ENCODE data around the gene C1orf74. TPM values are rescaled to one million over a fixed set of nuclear protein-coding genes. Genes with fewer than 3 reads are reported as not detected.

C1orf74 gene
- total RNA-seq, 1 experiment from 2014 or later: 3.5 TPM

DNA sequence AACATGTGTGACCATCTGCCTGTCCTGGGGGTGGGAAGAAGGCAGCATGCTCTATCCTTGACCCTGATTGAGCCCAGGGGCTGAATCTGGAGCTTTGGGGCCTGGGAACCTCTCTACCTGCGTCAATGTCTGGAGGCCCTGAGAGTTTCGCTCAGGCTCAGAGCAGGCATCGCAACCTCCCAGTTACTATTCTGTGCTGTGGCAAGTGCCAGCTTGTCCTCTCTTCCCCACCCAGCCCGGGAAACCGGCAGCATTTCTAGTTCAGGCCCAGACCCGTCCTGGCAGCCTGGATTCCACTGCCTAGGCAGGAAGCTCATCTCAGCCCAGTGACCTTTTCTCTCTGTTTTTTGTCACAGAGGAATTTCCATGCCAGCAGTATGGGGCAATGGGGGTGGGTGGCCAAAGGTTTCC is 31.6 kb upstream of the C1orf74 start:
- no peak overlapping the region for H3K4me3 ChIP-seq
- H3K27me3 ChIP-seq (replicated peaks): 0 out of 2 replicates have a peak, but pooled peaks cover 3% of the 10 kb centered on the region
- no peak overlapping the region for H3K27ac ChIP-seq
- no peak for DNase-seq (ENCODE audit: low read depth in 1 of 2, low spot score in 2 of 2)
- no peaks in the 10 kb centered on the region for H3K9me3 ChIP-seq (replicated peaks)
- no peaks in the 10 kb centered on the region for H3K36me3 ChIP-seq
- no peaks in the 10 kb centered on the region for H3K4me1 ChIP-seq (replicated peaks)

DNA sequence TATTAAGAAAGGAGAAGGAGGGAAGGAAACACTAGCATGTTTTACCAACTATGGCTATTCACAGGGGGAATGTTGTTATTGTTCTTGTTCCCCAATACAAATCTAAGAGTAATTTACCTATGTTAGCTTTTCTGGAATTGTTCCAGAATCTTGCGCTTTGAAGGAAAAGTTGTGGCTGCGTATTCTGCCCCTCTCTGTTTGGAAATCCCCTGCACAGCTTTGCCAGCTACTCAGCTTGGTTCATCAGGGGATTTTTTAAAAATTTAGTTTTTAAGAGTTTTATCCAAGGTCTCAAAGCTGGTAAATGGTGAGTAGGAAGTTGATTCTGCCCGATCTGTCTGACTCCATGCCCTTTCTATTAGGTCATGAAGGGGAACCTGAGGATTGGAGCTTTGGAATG is 31.1 kb upstream of the C1orf74 start:
- Histone ChIP-seq H3K36me3 (no peaks in the 10 kb centered on the region), H3K4me3 (no peak overlapping the region), H3K4me1 (replicated peaks) (no peaks in the 10 kb centered on the region), H3K27ac (no peak overlapping the region), H3K9me3 (replicated peaks) (no peaks in the 10 kb centered on the region), H3K27me3 (replicated peaks) (0 out of 2 replicates have a peak, but pooled peaks cover 3% of the 10 kb centered on the region)
- no peak for DNase-seq (ENCODE audit: low read depth in 1 of 2, low spot score in 2 of 2)

DNA sequence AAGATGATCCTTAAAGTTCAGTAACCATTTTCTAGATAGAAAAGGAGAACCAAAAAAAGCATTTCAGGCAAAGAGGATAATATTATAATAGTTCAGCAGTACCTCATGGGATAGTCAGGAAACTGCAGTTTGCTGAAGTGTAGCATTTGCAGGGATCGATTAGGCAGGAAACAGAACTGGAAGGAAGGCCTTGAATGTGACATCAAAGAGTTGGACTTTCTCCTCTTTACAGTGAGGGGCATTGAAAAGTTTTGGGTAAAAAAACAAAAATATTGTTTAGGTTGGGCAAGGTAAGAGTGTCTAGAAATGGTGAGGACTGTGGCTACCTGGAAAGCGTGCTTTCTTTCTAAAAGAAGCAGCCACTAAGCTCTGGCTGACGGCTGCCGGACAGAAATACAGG is 29.5 kb upstream of the C1orf74 start:
- Histone ChIP-seq H3K27ac (no peak overlapping the region), H3K36me3 (no peaks in the 10 kb centered on the region), H3K4me1 (replicated peaks) (no peaks in the 10 kb centered on the region), H3K27me3 (replicated peaks) (no peaks in the 10 kb centered on the region), H3K4me3 (no peak overlapping the region), H3K9me3 (replicated peaks) (no peaks in the 10 kb centered on the region)
- DNase-seq (ENCODE audit: low read depth in 1 of 2, low spot score in 2 of 2): no peak

DNA sequence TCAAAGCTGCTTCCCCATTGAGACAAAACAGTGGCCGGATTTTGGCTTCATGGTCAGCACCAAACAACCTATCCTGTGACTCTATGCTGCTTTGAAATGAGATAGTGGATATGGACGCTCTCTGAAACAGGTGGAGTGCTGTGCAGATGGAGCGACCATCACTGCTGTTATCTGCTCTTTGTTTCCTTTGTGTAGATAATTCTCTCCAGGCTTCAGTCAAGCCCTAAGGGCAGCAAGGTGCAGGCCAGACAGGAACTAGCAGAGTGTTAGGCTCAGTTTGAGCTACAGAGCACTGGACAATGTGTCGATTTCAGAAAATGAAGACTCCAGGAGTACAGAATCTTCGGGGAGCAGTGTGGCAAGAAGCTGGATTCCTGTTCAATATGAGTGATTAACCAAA is 26.4 kb upstream of the C1orf74 start:
- no peak for DNase-seq (ENCODE audit: low read depth in 1 of 2, low spot score in 2 of 2)
- Histone ChIP-seq H3K27me3 (replicated peaks) (no peaks in the 10 kb centered on the region), H3K36me3 (no peaks in the 10 kb centered on the region), H3K9me3 (replicated peaks) (no peaks in the 10 kb centered on the region), H3K4me1 (replicated peaks) (peaks cover 12% of the 10 kb centered on the region), H3K4me3 (no peak overlapping the region), H3K27ac (no peak overlapping the region)

DNA sequence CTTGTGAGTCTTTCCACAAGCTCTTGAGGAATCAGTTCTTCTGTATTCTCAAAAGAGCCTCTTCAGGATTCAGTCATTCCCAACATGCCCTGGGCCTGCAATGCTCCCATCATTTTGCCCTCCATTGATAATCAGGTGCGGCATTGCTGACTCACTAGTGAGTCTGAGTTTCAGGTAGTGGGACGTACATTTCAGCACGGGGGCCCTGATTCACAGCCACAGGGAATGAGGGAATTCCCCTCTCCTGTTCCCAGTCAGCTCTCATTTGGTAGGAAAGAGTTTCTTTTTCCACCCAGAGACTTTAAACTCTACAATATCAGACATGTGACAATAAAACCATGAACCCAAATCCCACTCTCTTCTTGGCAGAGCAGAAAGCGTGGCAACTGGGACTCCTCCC is 25.3 kb upstream of the C1orf74 start:
- H3K36me3 ChIP-seq: no peaks in the 10 kb centered on the region
- no peak for DNase-seq (ENCODE audit: low read depth in 1 of 2, low spot score in 2 of 2)
- H3K27me3 ChIP-seq (replicated peaks): no peaks in the 10 kb centered on the region
- no peak overlapping the region for H3K27ac ChIP-seq
- no peak overlapping the region for H3K4me3 ChIP-seq
- H3K9me3 ChIP-seq (replicated peaks): no peaks in the 10 kb centered on the region
- peaks cover 12% of the 10 kb centered on the region for H3K4me1 ChIP-seq (replicated peaks)

- no peaks in the 10 kb centered on the region for H3K9me3 ChIP-seq (replicated peaks)
- DNase-seq (ENCODE audit: low read depth in 1 of 2, low spot score in 2 of 2): peak; percentile 87 to 89
- peaks cover 12% of the 10 kb centered on the region for H3K4me1 ChIP-seq (replicated peaks)
- H3K27me3 ChIP-seq (replicated peaks): no peaks in the 10 kb centered on the region
- no peak overlapping the region for H3K4me3 ChIP-seq
- H3K27ac ChIP-seq: no peak overlapping the region
- no peaks in the 10 kb centered on the region for H3K36me3 ChIP-seq
Observed at GRCh38 chr1:209808059-209808581, 23.8 kb upstream of the C1orf74 start.

GRCh38 chr1:209807509-209807908 is 23.1 kb upstream of the C1orf74 start:
- Histone ChIP-seq H3K36me3 (no peaks in the 10 kb centered on the region), H3K9me3 (replicated peaks) (no peaks in the 10 kb centered on the region), H3K4me3 (no peak overlapping the region), H3K27ac (no peak overlapping the region), H3K4me1 (replicated peaks) (peaks cover 12% of the 10 kb centered on the region), H3K27me3 (replicated peaks) (no peaks in the 10 kb centered on the region)
- DNase-seq (ENCODE audit: low read depth in 1 of 2, low spot score in 2 of 2): no peak

DNA sequence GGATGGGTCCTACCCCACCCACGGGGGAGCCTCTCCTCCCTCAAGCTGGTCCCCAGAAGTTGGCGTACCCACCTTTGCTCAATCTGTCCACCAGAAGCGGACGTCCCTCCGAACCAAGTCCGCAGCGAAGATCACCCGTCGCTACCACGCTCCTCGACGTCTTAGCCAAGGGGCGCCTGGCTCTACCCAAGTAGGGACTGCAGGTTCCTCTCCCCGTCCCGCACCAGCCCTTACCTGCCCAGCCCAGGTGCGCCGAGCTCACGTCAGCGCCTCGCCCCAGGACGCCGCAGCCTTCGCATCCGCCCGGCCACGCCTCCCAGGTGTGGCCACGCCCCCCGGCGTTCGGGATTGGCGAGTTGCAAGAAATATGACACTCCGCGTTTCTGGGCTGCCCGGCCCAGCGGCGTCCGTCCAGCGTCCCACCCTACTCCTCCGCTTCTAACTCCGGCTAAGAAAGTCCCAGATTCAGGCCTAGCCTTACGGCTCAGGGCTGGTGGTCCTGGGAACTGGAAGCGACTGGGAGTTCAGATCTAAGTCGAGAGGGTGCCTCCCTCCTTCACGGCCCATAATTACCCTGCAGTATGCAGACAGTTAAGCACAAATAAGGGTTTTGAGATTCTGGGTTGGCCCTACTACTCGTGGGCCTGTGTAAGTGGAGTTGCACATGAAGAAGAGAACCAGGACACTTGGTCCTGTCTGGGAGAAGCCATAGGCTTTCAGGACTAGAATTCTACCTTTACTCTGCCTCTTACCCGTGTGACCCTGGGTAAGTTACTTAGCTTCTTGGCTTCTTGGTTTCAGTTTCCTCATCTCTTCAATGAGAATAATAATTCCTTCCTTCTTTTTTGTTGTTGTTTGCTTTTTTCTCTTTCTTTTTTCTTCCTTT is 21.8 kb upstream of the C1orf74 start, which contains the start of gene IRF6:
Gene IRF6, minus strand, starts transcription at position 268 of the 886 bp plus-strand sequence. CDS start 4,729 bp downstream, outside the sequence.
- Histone ChIP-seq H3K4me1 (replicated peaks) (peaks cover 12% of the 10 kb centered on the region), H3K4me3 (no peak within 1 kb of the TSS), H3K36me3 (no peaks in the 10 kb centered on the region), H3K9me3 (replicated peaks) (no peaks in the 10 kb centered on the region), H3K27ac (no peak within 1 kb of the TSS), H3K27me3 (replicated peaks) (no peaks in the 10 kb centered on the region)
- DNase-seq (ENCODE audit: low read depth in 1 of 2, low spot score in 2 of 2): no peak

DNA sequence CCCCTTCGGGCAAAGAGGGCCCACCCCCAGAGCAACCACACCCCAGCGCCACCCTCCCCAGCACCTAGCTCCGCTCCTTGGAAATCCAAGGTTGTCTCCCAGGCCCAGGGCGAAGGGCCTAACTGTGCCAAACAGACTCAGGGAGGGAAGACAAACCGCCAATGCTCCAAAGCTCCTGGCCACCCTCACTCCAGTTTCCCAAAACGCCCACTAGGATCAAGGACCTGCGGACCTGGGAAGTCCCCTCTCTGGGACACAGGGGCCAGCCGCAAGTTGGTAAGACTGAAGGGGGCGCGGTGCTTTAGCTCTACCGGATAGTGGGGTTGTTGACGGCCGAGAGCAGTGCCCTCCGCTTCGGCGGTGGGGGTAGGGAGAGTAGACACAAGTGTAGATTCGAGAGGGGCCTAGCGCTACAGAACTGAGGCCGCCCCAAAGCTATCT is 21.0 kb upstream of the C1orf74 start:
- no peak overlapping the region for H3K27ac ChIP-seq
- no peak for DNase-seq (ENCODE audit: low read depth in 1 of 2, low spot score in 2 of 2)
- no peaks in the 10 kb centered on the region for H3K36me3 ChIP-seq
- no peak overlapping the region for H3K4me3 ChIP-seq
- peaks cover 12% of the 10 kb centered on the region for H3K4me1 ChIP-seq (replicated peaks)
- no peaks in the 10 kb centered on the region for H3K27me3 ChIP-seq (replicated peaks)
- H3K9me3 ChIP-seq (replicated peaks): no peaks in the 10 kb centered on the region

GRCh38 chr1:209803568-209803967 is 19.2 kb upstream of the C1orf74 start:
- Histone ChIP-seq H3K4me1 (replicated peaks) (peaks cover 12% of the 10 kb centered on the region), H3K36me3 (no peaks in the 10 kb centered on the region), H3K27me3 (replicated peaks) (no peaks in the 10 kb centered on the region), H3K27ac (no peak overlapping the region), H3K9me3 (replicated peaks) (no peaks in the 10 kb centered on the region), H3K4me3 (no peak overlapping the region)
- DNase-seq (ENCODE audit: low read depth in 1 of 2, low spot score in 2 of 2): no peak

DNA sequence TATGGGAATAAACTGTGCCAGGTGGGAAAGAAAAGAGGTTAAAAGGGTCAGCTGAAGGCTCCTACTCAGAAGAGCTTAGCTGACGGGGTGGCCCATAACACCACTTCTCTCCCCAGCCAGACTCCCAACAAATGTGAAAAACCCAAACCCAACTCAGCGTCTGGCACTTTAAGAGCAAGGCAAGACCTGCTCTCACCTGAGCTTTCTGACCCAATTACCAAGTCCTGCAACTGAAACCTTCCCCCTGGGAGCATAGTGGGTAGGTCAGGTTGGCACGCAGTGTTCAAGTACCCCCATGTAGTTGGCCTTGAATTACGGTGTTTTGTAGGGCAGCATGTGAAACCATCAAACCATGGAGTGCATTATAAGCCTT is 18.4 kb upstream of the C1orf74 start:
- DNase-seq (ENCODE audit: low read depth in 1 of 2, low spot score in 2 of 2): no peak
- Histone ChIP-seq H3K27me3 (replicated peaks) (no peaks in the 10 kb centered on the region), H3K27ac (no peak overlapping the region), H3K4me1 (replicated peaks) (peaks cover 7% of the 10 kb centered on the region), H3K36me3 (no peaks in the 10 kb centered on the region), H3K9me3 (replicated peaks) (no peaks in the 10 kb centered on the region), H3K4me3 (no peak overlapping the region)

- H3K9me3 ChIP-seq (replicated peaks): no peaks in the 10 kb centered on the region
- peaks cover 1% of the 10 kb centered on the region for H3K4me1 ChIP-seq (replicated peaks)
- no peak for DNase-seq (ENCODE audit: low read depth in 1 of 2, low spot score in 2 of 2)
- H3K27ac ChIP-seq: no peak overlapping the region
- no peaks in the 10 kb centered on the region for H3K36me3 ChIP-seq
- H3K27me3 ChIP-seq (replicated peaks): no peaks in the 10 kb centered on the region
- H3K4me3 ChIP-seq: no peak overlapping the region
Observed at GRCh38 chr1:209802117-209802779, 17.9 kb upstream of the C1orf74 start.

DNA sequence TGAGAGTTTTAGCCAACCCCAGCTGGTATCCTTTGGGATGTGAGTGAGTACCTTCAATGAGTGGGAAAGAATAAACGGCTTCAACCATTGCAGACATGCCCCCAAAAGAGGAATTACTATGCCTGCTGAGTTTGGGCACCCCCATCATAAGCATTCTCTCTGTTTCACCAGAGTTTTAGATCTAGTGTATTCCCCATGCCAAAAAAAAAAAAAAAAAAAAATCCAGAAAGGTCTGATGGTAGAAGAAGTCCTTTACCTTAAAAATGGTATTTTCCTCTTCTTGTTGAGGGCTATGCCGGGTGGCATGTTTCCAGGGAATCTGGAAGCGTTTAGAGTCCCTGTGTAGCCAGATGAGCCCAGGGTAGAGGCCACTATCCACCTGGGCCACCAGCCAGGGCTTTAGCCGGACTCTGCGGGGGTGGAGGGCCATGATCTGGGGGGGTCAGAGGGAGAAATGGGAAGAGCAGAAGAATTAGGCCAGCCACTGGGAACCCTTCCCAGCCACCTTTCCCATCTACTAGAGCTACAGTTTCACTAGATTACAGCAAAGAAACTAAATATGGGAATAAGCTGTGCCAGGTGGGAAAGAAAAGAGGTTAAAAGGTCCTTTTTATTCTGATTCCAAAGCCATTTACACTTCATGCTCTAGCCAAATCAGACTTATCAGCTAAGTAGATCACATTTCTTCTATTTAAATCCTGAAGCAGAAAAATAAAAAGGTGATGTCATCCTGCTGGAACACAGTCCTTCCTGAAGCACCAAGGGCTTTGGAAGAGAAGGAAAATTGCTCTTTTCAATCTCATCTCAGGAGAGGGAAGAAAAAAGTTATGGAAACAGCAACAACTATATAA is 16.9 kb upstream of the C1orf74 start:
- no peak overlapping the region for H3K4me3 ChIP-seq
- H3K4me1 ChIP-seq (replicated peaks): no peaks in the 10 kb centered on the region
- no peaks in the 10 kb centered on the region for H3K9me3 ChIP-seq (replicated peaks)
- H3K36me3 ChIP-seq: no peaks in the 10 kb centered on the region
- H3K27me3 ChIP-seq (replicated peaks): no peaks in the 10 kb centered on the region
- H3K27ac ChIP-seq: no peak overlapping the region
- no peak for DNase-seq (ENCODE audit: low read depth in 1 of 2, low spot score in 2 of 2)
